SU-DHL-6 (cell line): Measurements from ENCODE around the gene FIBIN.

Experiments used
- CTCF ChIP-seq: fragments of 200-600 bp; sonication (generic); IDR thresholded peaks from one replicate; pipeline ENCODE4 v1.5.1; 2017; ENCODE audit warnings: antibody characterized with exemption, mild to moderate bottlenecking, low read length, moderate library complexity; ENCODE audit not compliant: insufficient read depth, poor library complexity, severe bottlenecking
- EZH2phosphoT487 ChIP-seq: fragments of 200-600 bp; sonication (generic), shearing (Covaris generic); conservative IDR thresholded peaks from 2 replicates; pipeline ENCODE4 v1.6.1; 2018; ENCODE audit warnings: mild to moderate bottlenecking, antibody characterized with exemption, low read length, moderate library complexity, mixed read lengths

DNA sequence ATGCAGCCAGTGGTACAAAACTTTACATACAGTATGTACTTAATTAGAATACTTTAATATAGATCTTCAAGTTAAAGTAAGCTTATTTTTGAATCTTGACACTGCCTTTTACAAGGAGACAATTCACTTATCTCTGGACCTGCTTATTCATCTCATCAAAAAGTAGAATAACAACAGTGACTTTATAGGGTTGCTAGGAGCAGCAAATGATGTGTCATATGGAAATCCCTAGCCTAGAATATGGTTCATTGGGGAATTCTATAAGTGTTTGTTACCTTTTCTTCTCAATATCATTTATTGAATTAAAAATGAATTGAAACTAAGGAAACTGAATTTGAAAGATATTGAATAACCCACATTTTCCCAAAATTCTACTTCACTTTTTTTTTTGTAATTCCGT lies 45.0 kb upstream of the FIBIN start:
- no peak for TF ChIP-seq CTCF
- no peak for TF ChIP-seq EZH2phosphoT487
